UCSD-AML1 (cell line): ENCODE results near the gene SH2D5.

Experiments used
- DNase-seq: peaks from one replicate; lab custom pipeline; 2025; ENCODE audit not compliant: unreplicated experiment; lab: John Stamatoyannopoulos, UW

SH2D5 gene

DNA sequence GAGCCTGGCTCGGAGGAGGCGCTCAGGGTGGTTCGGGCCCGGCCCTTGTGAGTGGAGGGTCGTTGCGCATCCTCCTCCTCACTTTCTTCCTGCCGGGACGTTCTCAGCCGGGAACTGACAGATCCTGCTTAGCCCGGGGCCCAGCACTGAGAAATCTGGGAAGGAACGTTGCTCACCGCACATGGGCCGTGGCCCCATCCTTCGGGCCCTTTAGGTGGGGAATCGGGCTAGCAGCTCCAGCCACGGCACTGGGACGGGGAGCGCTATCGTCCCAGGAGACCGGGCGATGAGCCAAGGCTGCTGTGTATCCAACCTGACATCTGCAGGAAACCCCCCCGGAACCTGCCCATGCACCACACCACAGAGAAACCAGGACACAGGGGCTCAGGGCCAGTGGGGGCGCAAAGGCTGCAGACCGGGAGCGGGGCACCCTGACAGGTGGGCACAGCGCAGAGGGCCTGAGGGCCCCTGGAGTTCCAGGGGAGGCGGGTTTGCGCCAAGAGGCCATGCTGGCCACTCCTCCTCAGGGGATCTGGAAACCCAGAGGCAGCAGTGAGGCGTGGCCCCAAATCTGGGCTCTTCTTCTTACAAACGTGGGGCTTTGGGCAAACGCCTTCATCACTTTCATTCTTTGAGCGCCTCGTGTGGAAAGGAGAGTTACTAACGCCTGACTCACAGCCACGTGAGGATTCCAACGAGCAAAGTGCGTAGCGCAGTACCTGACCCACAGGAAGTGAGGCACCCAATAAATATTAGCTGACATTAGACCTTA, at the start of gene SH2D5:
Gene SH2D5 (minus strand): TSS at position 116 of the 772 bp plus-strand sequence. CDS start 4,659 bp downstream, outside the sequence.
- DNase-seq: peak; percentile 41

DNA sequence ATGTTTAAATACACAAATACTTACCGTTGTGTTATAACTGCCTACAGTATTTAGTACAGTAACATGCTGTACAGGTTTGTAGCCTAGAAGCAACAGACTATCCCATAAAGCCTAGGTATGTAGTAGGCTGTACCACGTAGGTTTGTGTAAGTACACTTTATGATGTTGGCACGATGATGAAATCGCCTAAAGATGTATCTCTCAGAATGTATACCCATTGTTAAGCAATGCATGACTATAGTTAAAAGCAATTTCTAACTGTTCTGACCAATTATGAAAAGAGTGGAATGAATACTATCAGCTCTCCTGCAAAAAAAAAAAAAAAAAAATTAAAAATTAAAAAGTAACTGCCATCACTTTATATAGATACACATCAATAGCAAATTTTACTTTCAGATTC, 43.2 kb upstream of the SH2D5 start:
- no peak for DNase-seq

DNA sequence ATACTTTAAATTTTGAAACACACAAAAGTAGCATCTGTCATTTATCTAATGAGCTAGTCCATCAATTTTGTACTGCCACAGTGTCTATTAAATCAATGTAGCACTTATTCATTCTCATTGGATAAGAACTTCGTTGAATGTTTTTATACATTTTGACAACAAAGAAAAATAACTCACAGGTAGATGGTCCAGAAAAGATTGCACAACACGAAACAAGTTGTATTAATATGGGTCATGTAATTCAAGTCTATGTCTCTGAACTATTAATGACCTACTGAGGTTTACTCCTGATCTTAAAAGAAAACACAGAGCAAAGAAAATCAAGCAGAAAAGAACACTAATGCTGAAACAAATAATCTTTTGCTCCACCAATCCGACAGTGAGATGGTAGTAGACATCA, 39.3 kb upstream of the SH2D5 start:
- no peak for DNase-seq

DNA sequence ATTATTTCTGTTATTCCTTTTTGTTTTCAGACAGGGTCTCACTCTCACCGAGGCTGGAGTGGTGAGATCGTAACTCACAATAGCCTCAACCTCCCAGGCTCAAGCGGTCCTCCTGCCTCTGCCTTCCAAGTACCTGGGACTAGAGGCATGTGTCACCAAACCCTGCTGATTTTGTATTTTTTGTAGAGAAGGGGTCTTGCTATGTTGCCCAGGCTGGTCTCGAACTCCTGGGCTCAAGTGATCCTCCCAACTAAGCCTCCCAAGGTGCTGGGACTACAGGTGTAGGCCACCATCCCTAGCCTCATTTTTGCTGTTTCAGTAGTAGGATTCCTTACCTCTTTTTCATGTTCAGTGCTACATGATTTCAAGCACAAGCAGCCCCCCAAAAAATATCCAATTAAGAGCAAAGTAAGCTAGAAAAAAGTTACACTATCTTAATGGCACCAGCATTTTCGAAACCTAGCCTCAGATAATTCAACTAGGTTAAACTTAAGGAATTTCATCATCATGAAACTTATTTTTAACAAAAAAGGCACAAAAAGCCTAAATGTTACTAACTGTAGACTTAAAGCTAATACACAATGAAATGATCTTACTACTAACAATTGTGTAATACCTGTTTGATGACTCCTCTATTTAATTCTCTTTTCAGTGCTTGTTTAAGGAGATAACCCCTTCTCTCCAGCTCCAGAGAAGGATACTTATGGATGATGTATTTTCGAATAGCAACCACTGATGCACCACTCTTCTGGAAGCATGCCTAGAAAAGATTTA, 38.0 kb upstream of the SH2D5 start:
- no peak for DNase-seq

DNA sequence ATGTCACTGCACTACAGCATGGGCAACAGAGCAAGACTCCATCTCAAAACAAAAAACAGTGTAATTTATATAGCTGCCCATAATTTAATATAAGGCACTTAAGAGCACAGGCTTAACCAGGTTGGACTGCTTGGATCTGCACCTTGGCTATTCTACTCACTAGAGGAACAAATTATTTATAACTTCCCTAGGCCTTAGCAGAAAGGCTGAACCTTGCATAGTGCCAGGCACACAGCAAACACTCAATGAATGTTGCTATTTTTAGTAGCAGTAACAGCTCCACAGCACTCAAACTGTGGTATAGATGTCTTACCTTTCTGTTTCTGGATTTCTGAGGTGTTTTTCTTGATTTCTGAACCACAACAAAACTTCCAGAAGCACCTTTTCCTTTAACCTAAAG, 34.8 kb upstream of the SH2D5 start:
- DNase-seq: no peak

DNA sequence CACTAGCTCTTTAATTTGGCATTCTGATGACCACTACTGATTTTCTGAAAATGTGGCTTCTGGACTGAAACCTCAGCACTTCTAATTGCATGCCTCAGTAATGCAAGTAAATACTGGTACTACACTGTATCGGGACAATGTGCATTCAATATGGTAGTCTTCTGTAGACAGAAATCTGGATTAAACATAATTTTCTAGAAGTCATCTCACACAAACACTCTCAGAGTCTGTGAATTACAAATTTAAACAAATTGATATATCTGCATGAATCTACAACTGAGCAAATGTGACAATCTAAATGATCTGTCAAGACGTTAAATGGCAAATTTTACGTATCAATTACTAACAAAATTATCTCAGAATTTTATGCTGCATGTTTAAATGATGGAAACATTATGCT, 30.9 kb upstream of the SH2D5 start:
- no peak for DNase-seq

DNA sequence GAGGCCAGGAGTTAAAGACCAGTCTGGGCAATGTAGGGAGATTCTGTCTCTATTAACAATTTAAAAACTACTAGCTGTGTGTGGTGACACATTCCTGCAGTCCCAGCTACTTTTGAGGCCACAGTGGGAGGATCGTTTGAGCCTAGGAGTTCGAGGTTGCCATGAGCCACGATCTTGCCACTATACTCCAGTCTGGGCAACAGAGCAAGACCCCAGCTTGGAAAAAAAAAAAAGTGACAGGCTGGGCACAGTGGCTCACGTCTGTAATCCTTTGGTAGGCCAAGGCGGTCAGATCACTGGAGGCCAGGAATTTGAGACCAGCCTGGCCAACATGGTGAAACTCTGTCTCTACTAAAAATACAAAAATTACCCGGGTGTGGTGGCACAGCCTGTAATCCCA, 27.8 kb upstream of the SH2D5 start:
- no peak for DNase-seq

DNA sequence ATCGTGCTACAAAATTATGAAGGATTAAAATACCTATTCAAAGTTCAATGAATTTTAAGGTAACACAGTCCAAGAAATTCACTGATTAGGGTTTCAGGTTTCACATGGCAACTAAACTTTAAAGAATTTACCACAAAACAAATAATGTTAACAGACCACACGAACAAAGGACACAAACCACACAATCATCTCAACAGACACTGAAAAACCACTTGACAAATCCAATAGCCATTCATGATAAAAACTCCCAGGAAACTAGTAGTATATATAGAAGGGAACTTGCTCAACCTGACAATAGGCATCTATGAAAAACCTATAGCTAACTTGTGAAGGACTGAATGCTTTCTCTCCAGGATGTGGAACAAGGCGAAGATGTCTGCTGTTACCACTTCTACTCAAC, 21.1 kb upstream of the SH2D5 start:
- no peak for DNase-seq

DNA sequence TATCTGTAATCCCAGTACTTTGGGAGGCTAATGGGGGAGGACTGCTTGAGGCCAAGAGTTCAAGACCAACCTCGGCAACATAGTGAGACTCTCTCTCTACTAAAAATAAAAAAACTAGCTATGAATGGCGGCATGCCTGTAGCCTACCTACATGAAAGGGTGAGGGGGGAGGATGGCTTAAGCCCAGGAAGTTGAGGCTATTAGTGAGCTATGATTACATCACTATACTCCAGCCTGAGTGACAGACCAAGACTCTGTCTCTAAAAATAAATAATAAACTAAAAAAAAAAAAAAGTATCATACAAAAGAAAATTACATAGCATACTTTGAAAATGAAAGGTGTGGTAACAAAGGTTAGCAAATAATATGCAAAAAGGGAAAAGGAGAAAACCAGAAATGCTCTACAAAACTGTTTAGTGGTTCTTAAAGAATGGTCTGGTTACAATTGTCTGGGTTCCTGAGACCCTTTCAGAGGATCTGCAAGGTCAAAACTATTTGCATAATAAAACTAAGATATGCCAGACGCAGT, 19.0 kb upstream of the SH2D5 start:
- no peak for DNase-seq

DNA sequence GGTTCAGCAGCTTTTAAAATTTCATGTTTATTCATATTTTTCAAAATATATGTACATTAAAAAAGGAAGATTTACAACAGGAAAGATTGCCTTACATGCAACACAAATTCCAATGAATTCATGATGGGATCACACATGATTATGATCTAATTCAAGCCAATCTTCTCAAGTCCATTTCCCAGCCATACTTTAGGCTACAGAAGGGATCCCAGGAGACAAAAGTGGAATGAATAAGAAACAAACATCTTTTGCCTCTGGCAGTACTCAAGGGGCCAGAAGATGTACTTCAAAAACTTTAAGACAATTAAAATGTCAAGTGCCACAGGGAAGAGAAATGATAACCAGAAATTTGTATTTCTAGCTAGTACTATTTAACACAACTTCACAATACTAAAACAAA, 10.2 kb upstream of the SH2D5 start:
- DNase-seq: no peak

DNA sequence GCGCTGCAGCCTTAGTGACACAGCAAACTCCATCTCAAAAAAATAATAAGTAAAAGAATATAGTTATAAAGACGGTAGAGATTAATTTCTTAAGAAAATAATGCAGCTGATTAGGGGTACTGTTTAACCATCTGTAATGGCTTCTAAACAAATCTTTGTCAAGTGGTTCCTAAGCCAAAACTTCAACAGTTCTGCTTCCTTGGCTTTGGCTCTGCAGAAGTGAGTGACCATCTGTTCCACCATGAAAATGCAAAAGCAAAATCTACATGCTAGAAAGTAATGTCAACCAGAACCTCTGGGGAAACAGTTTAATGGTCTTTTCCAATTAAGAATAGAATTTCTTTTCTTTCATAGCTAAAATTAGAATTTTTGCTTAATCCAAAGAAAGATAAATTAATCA, 8.3 kb upstream of the SH2D5 start:
- DNase-seq: no peak

DNA sequence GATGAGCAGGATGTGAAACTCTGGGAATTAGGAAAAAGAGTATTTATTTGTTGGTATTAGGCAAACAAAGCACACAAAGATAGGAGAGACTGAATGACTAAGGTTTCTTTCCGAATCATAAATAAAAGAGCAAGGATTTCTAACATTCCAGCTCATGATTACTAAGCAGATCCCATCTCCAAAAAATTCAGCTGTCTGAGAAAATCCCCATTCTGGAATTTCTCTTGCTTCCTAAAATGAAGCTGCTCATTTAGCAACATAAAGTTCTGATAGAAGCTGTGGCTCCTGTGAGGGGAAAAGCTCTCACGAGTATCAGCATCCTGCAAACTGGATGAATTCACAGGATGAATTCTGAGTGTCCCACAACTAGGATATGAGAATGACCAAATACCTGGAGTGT, 6.7 kb upstream of the SH2D5 start:
- no peak for DNase-seq

DNA sequence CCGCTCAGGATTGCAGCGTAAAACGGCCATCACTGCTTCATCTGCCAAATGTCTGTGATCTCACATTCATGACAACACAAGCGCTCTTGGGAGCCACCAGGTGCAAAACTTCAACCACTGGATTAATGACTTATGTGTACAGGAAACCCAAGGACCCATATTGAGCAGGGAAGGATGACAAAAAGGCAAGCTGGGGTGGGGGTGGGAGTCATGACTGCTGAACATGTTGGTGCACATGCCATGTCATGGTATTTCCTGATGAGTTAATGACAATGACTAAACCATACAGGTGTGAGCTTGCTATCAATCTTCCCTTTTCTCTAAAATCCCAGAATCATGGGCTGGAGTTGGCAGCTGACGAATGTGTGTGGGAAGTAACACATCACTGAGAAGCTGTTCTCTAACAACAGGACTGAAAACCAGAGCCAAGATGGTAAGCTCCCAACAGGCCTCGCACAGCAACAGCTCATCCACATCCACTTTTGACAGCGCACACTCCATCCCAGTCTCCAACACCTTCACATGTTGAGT, 3.1 kb upstream of the SH2D5 start:
- DNase-seq: no peak

DNA sequence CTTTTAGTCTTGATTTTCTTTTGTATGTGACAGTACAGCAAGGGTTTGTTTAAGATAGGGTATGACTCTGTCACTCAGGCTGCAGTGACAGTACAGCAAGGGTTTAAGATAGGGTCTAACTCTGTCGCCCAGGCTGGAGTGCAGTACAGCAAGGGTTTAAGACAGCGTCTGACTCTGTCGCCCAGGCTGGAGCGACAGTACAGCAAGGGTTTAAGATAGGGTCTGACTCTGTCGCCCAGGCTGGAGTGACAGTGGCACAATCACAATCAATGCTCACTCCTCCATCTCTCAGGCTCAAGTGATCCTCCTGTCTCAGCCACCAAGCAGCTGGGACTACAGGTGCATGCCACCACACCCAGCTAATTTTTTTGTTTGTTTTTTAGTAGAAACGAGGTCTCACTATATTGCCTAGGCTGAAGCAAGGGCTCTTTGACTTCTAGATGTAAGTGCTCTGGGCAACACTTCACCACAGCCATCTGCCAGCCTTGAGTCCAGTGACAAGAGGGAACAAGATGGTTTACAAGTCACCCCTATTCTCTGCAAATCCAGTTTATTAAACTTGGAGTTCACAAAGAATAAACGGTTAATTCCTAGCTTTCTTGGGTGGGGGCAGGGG, 965 bp upstream of the SH2D5 start:
- no peak for DNase-seq

DNA sequence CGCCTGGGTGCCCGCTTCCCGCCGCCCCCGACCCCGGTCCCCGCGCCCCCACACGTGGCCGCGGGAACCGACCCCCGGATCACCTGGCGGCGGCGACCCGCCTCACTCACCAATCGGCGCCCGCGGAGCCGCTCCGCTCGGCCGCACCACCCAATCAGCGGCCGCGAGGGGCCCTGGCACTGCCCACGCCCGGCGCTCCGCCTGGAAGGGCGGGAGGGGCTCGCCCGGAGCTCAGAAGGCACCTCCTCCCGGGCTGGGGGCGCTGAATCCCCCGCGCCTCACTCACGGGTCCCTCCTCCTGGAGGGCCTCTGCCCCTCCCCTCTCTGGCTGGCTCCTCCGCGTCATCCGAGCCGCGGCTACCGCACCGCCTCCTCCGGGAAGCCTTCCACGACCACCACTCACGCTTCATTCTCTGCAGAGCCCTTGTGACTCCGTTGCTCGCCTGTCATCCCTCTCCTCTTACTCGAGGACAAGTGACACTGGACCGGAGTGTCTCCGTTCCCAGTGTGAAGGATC, 374 bp downstream of the SH2D5 start:
- peak; percentile 36 for DNase-seq

DNA sequence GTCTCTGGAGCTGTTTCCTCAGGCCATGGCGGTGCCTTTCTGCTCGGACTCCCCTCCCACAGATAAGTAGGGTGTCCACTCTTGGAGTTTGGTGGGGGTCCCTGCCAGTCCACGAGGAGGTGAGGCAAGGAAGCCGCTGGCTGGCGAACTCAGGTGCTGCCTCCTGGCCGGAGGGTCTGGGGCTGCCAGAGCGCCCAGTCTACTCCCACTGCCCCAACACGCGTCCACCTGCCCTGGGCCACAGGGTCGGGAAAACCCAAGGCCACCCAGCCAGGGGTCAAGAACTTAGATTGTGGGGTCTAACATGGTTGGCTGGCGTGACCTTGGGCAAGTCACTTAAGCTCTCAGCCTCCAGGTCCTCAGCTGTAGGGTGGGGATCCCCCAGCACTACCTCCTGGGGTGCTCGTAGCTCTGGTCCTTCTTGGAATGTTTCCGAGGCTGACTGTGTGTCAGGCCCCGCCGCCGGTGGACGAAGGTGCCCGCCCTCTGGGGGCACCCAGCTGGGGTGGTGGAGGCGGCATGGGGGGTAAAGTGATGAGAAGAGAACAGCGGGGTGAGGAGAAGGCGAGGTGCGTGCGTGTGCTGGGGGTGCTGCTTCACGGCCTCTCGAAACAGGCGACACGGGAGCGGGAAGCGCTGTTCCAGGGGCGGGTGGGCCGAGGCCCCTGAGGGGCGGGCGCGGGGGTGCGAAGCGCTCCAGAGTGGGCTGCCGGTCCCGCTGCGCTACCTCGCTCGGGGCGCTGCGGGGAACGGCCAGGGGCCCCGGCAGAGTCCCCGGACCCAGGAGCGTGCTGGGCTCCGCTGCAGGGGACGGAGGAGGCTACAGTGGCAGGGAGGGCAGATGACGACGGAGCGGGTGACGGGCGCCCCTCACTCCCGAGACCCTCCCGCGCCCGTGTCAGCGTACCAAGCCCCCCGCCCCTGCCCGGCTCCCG, 1.2 kb downstream of the SH2D5 start:
- DNase-seq: no peak

DNA sequence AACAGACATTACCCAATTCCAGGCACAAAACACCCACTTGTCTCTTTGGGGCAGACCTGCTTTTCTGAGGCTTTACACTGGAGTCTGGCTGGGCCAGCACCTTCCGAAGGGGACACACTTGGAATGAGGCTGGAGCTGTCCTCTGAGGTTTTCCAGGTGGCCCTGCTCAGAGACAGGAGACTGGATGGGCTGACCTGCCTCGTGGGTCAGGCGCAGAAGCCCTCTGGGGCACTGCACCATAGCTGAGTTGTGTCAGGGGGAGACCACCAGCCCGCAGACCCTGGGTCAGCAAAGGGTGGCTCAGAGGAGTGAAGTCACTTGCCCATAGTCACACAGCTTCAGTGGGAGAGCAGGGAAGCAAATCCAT, 1.8 kb downstream of the SH2D5 start:
- DNase-seq: no peak

DNA sequence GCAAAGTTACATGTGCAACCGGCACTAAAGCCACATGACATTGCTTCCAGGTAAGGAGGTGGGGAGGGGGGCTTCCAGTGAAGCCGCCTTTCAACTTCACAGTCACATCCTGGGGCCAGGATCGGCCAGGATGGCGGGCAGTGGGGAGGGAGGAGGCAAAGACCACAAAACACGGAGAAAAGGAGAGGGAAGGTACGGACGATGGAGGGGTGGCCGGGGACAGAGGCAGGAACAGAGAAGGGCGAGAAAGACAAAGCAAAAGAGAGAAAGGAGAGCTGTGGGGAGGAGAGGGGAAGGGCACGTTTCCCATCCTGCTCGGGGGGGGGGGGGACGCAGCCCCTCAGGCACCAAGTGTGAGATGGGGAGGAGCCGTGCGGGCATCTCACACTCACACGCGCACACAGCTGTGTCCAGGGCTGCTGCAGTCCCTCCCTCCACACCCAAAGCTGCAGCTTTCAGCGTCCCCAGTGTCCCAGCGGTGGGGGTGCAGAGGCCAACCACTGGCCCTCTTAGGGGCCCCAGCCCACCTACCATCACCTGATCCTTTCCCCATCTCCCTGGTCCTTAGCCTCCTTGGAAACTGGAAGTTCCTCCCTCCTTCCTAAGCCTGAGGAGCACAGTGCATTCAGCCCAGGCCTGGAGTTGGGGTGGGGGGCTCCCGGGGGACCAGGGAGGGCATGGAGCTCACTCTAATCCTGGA, 2.4 kb downstream of the SH2D5 start:
- DNase-seq: no peak

DNA sequence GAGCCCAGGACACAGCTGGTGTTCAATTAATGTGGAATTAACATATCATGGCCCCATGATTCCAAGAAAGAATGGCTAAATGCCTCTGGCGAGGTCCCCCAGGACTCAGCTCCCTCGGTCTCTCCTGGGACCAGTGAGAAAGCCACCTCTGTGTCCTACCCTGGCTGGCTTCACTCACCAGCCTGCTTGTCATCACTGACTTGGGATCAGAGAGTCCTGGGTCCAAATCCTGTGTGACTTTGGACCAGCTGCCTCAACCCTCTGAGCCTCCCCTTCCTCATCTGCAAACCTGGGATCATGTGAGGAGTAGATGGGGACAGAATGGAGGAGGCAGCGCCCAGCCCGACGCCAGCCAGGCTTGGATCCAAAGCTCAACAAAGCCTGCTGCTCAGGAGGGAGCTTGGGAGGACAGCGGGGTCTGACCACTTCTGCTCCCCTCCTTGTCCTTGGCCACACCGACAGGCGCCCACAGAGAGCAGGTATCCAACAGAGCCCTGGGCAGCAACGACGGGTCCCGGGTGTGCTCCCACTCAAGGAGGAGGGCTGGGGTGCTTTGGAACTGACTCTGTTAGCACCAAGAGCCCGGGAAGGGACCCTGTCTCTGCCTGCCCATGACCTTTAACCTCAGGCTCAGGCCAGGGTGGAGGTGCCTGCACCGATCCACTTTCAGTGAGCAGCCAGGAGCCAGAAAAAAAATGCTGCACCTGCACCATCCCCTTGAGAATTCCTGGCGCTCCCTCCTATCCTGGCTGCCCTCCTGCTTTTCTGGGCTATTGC, 3.2 kb downstream of the SH2D5 start:
- DNase-seq: no peak
